ENCODE measurements around the gene SUV39H2.

DNA sequence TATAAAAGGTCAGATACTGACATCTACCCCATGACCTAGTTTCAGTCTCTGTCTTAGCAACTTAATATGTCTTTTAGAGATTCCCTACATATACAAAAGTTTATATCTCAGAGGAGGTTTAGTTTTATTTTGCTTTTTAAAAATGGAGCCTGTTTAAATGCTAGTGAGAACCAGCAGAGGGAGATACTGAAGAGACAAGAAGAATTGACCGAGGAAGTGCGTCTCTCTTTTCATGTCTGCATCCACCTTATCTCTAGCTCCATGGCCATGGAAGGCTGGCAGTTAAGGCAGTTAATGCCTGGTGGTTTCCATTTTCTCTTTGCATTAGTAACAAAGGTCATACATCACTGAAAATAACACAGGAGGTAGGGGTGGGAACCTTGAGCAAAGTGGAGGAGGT, 10.7 kb downstream of the SUV39H2 start:
- TF ChIP-seq, protein P1, sequence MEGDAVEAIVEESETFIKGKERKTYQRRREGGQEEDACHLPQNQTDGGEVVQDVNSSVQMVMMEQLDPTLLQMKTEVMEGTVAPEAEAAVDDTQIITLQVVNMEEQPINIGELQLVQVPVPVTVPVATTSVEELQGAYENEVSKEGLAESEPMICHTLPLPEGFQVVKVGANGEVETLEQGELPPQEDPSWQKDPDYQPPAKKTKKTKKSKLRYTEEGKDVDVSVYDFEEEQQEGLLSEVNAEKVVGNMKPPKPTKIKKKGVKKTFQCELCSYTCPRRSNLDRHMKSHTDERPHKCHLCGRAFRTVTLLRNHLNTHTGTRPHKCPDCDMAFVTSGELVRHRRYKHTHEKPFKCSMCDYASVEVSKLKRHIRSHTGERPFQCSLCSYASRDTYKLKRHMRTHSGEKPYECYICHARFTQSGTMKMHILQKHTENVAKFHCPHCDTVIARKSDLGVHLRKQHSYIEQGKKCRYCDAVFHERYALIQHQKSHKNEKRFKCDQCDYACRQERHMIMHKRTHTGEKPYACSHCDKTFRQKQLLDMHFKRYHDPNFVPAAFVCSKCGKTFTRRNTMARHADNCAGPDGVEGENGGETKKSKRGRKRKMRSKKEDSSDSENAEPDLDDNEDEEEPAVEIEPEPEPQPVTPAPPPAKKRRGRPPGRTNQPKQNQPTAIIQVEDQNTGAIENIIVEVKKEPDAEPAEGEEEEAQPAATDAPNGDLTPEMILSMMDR (IDR thresholded peaks at IDR 0.05): no peak
- TF ChIP-seq POLR2A (IDR thresholded peaks at IDR 0.05; ENCODE audit: low read depth) (no peak), POLR2AphosphoS5 (IDR thresholded peaks at IDR 0.05) (no peak)

Data from esophagus muscularis mucosa (tissue), 3 donors.